Measurements from ENCODE around the gene PRDM5.

PRDM5 gene

GRCh38 chr4:120736312-120736711 is 186.2 kb downstream of the PRDM5 start:
- DNase-seq: no peak

GRCh38 chr4:120733968-120734367 is 188.6 kb downstream of the PRDM5 start:
- no peak for DNase-seq

- DNase-seq: no peak
These were observed 189.5 kb downstream of the PRDM5 start for GRCh38 chr4:120733054-120733453.

GRCh38 chr4:120731561-120731960 is 191.0 kb downstream of the PRDM5 start:
- no peak for DNase-seq

GRCh38 chr4:120730777-120731320 is 191.7 kb downstream of the PRDM5 start:
- no peak for DNase-seq

GRCh38 chr4:120728892-120729675 is 193.4 kb downstream of the PRDM5 start:
- no peak for DNase-seq

- no peak for DNase-seq
These were observed 196.6 kb downstream of the PRDM5 start for GRCh38 chr4:120725639-120726580.

- no peak for DNase-seq
These were observed 197.9 kb downstream of the PRDM5 start for GRCh38 chr4:120724656-120725055.

- no peak for DNase-seq
These were observed 198.5 kb downstream of the PRDM5 start for GRCh38 chr4:120723986-120724385.

- DNase-seq: no peak
These were observed 199.4 kb downstream of the PRDM5 start for GRCh38 chr4:120723105-120723504.

GRCh38 chr4:120722655-120723054 is 199.9 kb downstream of the PRDM5 start:
- no peak for DNase-seq

- no peak for DNase-seq
These were observed 202.1 kb downstream of the PRDM5 start for GRCh38 chr4:120720354-120720934.

- no peak for DNase-seq
These were observed 203.5 kb downstream of the PRDM5 start for GRCh38 chr4:120718979-120719566.

- DNase-seq: no peak
These were observed 206.2 kb downstream of the PRDM5 start for GRCh38 chr4:120716346-120716745.

- DNase-seq: no peak
These were observed 208.0 kb downstream of the PRDM5 start for GRCh38 chr4:120714417-120715010.

- no peak for DNase-seq
These were observed 212.5 kb downstream of the PRDM5 start for GRCh38 chr4:120709991-120710390.

GRCh38 chr4:120704538-120704937 is 218.0 kb downstream of the PRDM5 start:
- no peak for DNase-seq

GRCh38 chr4:120703908-120704307 is 218.6 kb downstream of the PRDM5 start:
- no peak for DNase-seq

- no peak for DNase-seq
These were observed 223.2 kb downstream of the PRDM5 start for GRCh38 chr4:120699354-120699753.

GRCh38 chr4:120694973-120695372 is 227.6 kb downstream of the PRDM5 start:
- no peak for DNase-seq

GRCh38 chr4:120693816-120694215 is 228.7 kb downstream of the PRDM5 start:
- DNase-seq: no peak

GRCh38 chr4:120692964-120693363 is 229.6 kb downstream of the PRDM5 start:
- DNase-seq: no peak

Measured in stimulated activated naive CD4-positive, alpha-beta T cell treated with Interleukin-2 at 50 U/mL for 16 hours (primary cell).